GM23338 (cell line): ENCODE measurements around the gene TNC. TPM values are rescaled to one million over a fixed set of nuclear protein-coding genes. Genes with fewer than 3 reads are reported as not detected.

ENCODE experiments used
- ATAC-seq: fragments of 200-7000 bp; cut with Tn5 transposase; 3 replicates; pipeline ENCODE4 v1.9.1; 2020
- DNase-seq: peaks from one replicate; pipeline ENCODE4 v3.0.0-alpha.2; 2015; ENCODE audit warnings: low spot score
- H2AFZ ChIP-seq: fragments of 200-600 bp; sonication (generic); 2 replicates; pipeline ENCODE4 v1.8.0; 2016; ENCODE audit warnings: antibody characterized with exemption, mild to moderate bottlenecking, moderate library complexity
- H3F3A ChIP-seq: fragments of 200-600 bp; sonication (generic); replicated peaks from 2 replicates; pipeline ENCODE4 v1.8.0; 2017; ENCODE audit warnings: antibody characterized with exemption, mixed run types, low read depth
- H3K27ac ChIP-seq: fragments of 200-600 bp; sonication (generic); 2 replicates; pipeline ENCODE4 v1.6.1; 2016; ENCODE audit warnings: low read depth
- H3K27me3 ChIP-seq: fragments of 200-600 bp; sonication (generic); 2 replicates; pipeline ENCODE4 v1.8.0; 2016; ENCODE audit warnings: mild to moderate bottlenecking, mixed run types, moderate library complexity; ENCODE audit not compliant: insufficient read depth
- H3K36me3 ChIP-seq: fragments of 200-600 bp; sonication (generic); 2 replicates; pipeline ENCODE4 v1.8.0; 2016; ENCODE audit warnings: mild to moderate bottlenecking; ENCODE audit not compliant: insufficient read depth
- H3K4me1 ChIP-seq: fragments of 200-600 bp; sonication (generic); 2 replicates; pipeline ENCODE4 v1.8.0; 2016; ENCODE audit warnings: mild to moderate bottlenecking, moderate library complexity; ENCODE audit not compliant: insufficient read depth
- H3K4me2 ChIP-seq: fragments of 200-600 bp; sonication (generic); 2 replicates; pipeline ENCODE4 v1.7.1; 2017; ENCODE audit warnings: mixed run types
- H3K4me3 ChIP-seq: fragments of 200-600 bp; sonication (generic); 2 replicates; pipeline ENCODE4 v1.6.1; 2016; ENCODE audit warnings: mixed run types
- H3K79me2 ChIP-seq: fragments of 200-600 bp; sonication (generic); replicated peaks from 2 replicates; pipeline ENCODE4 v1.8.0; 2017; ENCODE audit warnings: mild to moderate bottlenecking; ENCODE audit not compliant: insufficient read depth
- H3K9me2 ChIP-seq: fragments of 200-600 bp; sonication (generic); 2 replicates; pipeline ENCODE4 v1.8.0; 2017; ENCODE audit not compliant: insufficient read depth
- H4K20me1 ChIP-seq: fragments of 200-600 bp; sonication (generic); replicated peaks from 2 replicates; pipeline ENCODE4 v1.8.0; 2017; ENCODE audit warnings: mild to moderate bottlenecking; ENCODE audit not compliant: insufficient read depth
- H3K27ac Mint-ChIP-seq: 2 replicates; pipeline ENCODE4 v1.8.0; 2020; ENCODE audit warnings: inconsistent platforms, mild to moderate bottlenecking, moderate library complexity, mixed read lengths
- H3K27me3 Mint-ChIP-seq: 3 replicates; pipeline ENCODE4 v1.8.0; 2022; ENCODE audit warnings: low read depth, mild to moderate bottlenecking, moderate library complexity, mixed read lengths, inconsistent platforms; ENCODE audit not compliant: insufficient read depth, poor library complexity
- H3K36me3 Mint-ChIP-seq: 3 replicates; pipeline ENCODE4 v1.8.0; 2021; ENCODE audit warnings: low read depth, mild to moderate bottlenecking, inconsistent platforms, moderate library complexity, mixed read lengths
- H3K4me1 Mint-ChIP-seq: 3 replicates; pipeline ENCODE4 v1.8.0; 2020; ENCODE audit warnings: mild to moderate bottlenecking, inconsistent platforms, mixed read lengths
- H3K4me3 Mint-ChIP-seq: 3 replicates; pipeline ENCODE4 v1.8.0; 2021; ENCODE audit warnings: moderate library complexity, mild to moderate bottlenecking, inconsistent platforms, mixed read lengths
- H3K9me3 Mint-ChIP-seq: 3 replicates; pipeline ENCODE4 v1.8.0; 2020; ENCODE audit warnings: moderate library complexity, mild to moderate bottlenecking, inconsistent platforms, mixed read lengths
- CREB1 ChIP-seq: fragments of 250-450 bp; sonication (Bioruptor Pico); IDR thresholded peaks from 2 replicates; pipeline ENCODE4 v1.5.0; 2020; ENCODE audit warnings: low read depth, mild to moderate bottlenecking, moderate library complexity
- CTCF ChIP-seq, 2 experiments: fragments of 200-600 bp in 1 of 2; sonication (generic) in 1 of 2; conservative IDR thresholded peaks; 2 replicates each; pipeline versions ENCODE4 v1.5.1 to v1.6.1; 2016 to 2017; ENCODE audit warnings: antibody characterized with exemption in 2 of 2, low read depth in 2 of 2, mild to moderate bottlenecking in 2 of 2, moderate library complexity in 1 of 2
- ETS1 ChIP-seq: IDR thresholded peaks from 2 replicates; pipeline ENCODE4 v1.6.1; 2016; ENCODE audit warnings: antibody characterized with exemption
- EZH2 ChIP-seq: fragments of 200-600 bp; sonication (generic); IDR thresholded peaks from one replicate; pipeline ENCODE4 v1.8.0; 2017; ENCODE audit warnings: antibody characterized with exemption, mild to moderate bottlenecking, low read depth; ENCODE audit not compliant: unreplicated experiment
- EZH2phosphoT487 ChIP-seq: fragments of 200-600 bp; sonication (generic); IDR thresholded peaks from one replicate; pipeline ENCODE4 v1.8.1; 2018; ENCODE audit warnings: antibody characterized with exemption; ENCODE audit not compliant: unreplicated experiment
- JUNB ChIP-seq: IDR thresholded peaks from one replicate; pipeline ENCODE4 v1.6.1; 2016; ENCODE audit warnings: antibody characterized with exemption; ENCODE audit not compliant: unreplicated experiment
- NANOG ChIP-seq: IDR thresholded peaks from 2 replicates; pipeline ENCODE4 v1.6.1; 2016; ENCODE audit warnings: antibody characterized with exemption, borderline replicate concordance
- POLR2AphosphoS5 ChIP-seq: IDR thresholded peaks from 2 replicates; pipeline ENCODE4 v1.6.1; 2016; ENCODE audit warnings: antibody characterized with exemption, low read depth
- STAT1 ChIP-seq: IDR thresholded peaks from one replicate; pipeline ENCODE4 v1.6.1; 2016; ENCODE audit warnings: antibody characterized with exemption; ENCODE audit not compliant: unreplicated experiment
- ZNF114 ChIP-seq: fragments of 250-450 bp; sonication (Bioruptor Pico); IDR thresholded peaks from 2 replicates; pipeline ENCODE4 v1.5.0; 2020; ENCODE audit warnings: mild to moderate bottlenecking, moderate library complexity
- ZNF331 ChIP-seq: fragments of 250-450 bp; sonication (Bioruptor Pico); IDR thresholded peaks from 2 replicates; pipeline ENCODE4 v1.5.0; 2020; ENCODE audit warnings: low read depth, mild to moderate bottlenecking, moderate library complexity
- polyA plus RNA-seq: library from polyadenylated mRNA; unstranded; fragments of >200 nt; fragmentation: Nextera tagmentation; extraction: Ambion mirVana; gene quantifications from 2 replicates; pipeline ENCODE4 v1.2.1, GENCODE V29; 2016
- total RNA-seq: library from RNA; depleted of rRNA; stranded (reverse); fragments of >200 nt; shearing (Covaris generic); gene quantifications from 2 replicates; pipeline ENCODE4 v1.2.3, GENCODE V29; 2014
- TF ChIP-seq, protein P1 (sequence below): fragments of 250-450 bp; sonication (Bioruptor Pico); IDR thresholded peaks from 2 replicates; pipeline ENCODE4 v1.5.0; 2020; ENCODE audit warnings: mild to moderate bottlenecking, moderate library complexity
- TF ChIP-seq, protein P2 (sequence below): IDR thresholded peaks from one replicate; pipeline ENCODE4 v1.6.1; 2018; ENCODE audit warnings: antibody characterized with exemption; ENCODE audit not compliant: unreplicated experiment

Gene TNC
- total and polyA plus RNA-seq, 2 experiments from 2014 or later, result 0.89 to 2.7 TPM

DNA sequence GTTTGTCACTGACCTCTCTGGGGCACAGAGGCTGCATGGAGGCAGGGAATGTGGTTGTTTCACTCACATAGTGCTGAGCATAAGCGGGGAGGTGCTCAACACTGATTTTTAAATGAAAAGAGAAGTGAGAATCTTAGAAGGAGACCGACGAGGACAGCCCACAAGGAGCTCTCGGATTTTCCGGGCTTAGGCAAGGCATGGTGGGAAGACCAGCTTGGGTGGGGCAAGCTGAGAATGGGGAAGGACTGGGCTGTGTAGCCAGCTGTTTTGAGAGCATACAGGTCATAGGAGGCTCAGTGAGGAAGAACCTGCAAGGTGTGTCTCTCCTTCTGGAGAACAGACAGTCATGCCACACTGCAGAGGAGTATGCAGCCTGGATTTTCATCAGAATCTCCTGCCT is 101.6 kb downstream of the TNC start:
- Mint-ChIP-seq H3K27me3 (peaks cover 4% of the 10 kb centered on the region), H3K4me1 (no peaks in the 10 kb centered on the region)
- ATAC-seq, result no peak

More for the DNA sequence above, 101.6 kb downstream of the TNC start:
- Histone ChIP-seq H3K4me3 (no peak overlapping the region), H4K20me1 (no peaks in the 10 kb centered on the region), H3F3A (no peaks in the 10 kb centered on the region), H3K27me3 (0 out of 2 replicates have a peak, but pooled peaks cover 1% of the 10 kb centered on the region), H3K4me2 (no peak overlapping the region), H3K4me1 (no peaks in the 10 kb centered on the region), H2AFZ (no peak overlapping the region), H3K79me2 (no peaks in the 10 kb centered on the region), H3K9me2 (0 out of 2 replicates have a peak, but pooled peaks cover under 1% of the 10 kb centered on the region), H3K36me3 (no peaks in the 10 kb centered on the region), H3K27ac (no peak overlapping the region)
- TF ChIP-seq ETS1 (no peak), POLR2AphosphoS5 (no peak), CREB1 (no peak), NANOG (no peak), ZNF331 (CRISPR knock-in tag) (no peak), JUNB (no peak), CTCF (conservative IDR thresholded peaks at IDR 0.05; ENCODE audit: low read depth in 2 of 2) (no peak), EZH2phosphoT487 (no peak), ZNF114 (CRISPR knock-in tag) (no peak), STAT1 (no peak), EZH2 (no peak)
- TF ChIP-seq, protein P1, sequence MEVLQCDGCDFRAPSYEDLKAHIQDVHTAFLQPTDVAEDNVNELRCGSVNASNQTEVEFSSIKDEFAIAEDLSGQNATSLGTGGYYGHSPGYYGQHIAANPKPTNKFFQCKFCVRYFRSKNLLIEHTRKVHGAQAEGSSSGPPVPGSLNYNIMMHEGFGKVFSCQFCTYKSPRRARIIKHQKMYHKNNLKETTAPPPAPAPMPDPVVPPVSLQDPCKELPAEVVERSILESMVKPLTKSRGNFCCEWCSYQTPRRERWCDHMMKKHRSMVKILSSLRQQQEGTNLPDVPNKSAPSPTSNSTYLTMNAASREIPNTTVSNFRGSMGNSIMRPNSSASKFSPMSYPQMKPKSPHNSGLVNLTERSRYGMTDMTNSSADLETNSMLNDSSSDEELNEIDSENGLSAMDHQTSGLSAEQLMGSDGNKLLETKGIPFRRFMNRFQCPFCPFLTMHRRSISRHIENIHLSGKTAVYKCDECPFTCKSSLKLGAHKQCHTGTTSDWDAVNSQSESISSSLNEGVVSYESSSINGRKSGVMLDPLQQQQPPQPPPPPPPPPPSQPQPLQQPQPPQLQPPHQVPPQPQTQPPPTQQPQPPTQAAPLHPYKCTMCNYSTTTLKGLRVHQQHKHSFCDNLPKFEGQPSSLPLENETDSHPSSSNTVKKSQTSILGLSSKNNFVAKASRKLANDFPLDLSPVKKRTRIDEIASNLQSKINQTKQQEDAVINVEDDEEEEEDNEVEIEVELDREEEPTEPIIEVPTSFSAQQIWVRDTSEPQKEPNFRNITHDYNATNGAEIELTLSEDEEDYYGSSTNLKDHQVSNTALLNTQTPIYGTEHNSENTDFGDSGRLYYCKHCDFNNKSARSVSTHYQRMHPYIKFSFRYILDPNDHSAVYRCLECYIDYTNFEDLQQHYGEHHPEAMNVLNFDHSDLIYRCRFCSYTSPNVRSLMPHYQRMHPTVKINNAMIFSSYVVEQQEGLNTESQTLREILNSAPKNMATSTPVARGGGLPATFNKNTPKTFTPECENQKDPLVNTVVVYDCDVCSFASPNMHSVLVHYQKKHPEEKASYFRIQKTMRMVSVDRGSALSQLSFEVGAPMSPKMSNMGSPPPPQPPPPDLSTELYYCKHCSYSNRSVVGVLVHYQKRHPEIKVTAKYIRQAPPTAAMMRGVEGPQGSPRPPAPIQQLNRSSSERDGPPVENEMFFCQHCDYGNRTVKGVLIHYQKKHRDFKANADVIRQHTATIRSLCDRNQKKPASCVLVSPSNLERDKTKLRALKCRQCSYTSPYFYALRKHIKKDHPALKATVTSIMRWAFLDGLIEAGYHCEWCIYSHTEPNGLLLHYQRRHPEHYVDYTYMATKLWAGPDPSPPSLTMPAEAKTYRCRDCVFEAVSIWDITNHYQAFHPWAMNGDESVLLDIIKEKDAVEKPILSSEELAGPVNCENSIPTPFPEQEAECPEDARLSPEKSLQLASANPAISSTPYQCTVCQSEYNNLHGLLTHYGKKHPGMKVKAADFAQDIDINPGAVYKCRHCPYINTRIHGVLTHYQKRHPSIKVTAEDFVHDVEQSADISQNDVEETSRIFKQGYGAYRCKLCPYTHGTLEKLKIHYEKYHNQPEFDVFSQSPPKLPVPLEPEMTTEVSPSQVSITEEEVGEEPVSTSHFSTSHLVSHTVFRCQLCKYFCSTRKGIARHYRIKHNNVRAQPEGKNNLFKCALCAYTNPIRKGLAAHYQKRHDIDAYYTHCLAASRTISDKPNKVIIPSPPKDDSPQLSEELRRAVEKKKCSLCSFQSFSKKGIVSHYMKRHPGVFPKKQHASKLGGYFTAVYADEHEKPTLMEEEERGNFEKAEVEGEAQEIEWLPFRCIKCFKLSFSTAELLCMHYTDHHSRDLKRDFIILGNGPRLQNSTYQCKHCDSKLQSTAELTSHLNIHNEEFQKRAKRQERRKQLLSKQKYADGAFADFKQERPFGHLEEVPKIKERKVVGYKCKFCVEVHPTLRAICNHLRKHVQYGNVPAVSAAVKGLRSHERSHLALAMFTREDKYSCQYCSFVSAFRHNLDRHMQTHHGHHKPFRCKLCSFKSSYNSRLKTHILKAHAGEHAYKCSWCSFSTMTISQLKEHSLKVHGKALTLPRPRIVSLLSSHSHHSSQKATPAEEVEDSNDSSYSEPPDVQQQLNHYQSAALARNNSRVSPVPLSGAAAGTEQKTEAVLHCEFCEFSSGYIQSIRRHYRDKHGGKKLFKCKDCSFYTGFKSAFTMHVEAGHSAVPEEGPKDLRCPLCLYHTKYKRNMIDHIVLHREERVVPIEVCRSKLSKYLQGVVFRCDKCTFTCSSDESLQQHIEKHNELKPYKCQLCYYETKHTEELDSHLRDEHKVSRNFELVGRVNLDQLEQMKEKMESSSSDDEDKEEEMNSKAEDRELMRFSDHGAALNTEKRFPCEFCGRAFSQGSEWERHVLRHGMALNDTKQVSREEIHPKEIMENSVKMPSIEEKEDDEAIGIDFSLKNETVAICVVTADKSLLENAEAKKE, result no peak
- TF ChIP-seq, protein P2, sequence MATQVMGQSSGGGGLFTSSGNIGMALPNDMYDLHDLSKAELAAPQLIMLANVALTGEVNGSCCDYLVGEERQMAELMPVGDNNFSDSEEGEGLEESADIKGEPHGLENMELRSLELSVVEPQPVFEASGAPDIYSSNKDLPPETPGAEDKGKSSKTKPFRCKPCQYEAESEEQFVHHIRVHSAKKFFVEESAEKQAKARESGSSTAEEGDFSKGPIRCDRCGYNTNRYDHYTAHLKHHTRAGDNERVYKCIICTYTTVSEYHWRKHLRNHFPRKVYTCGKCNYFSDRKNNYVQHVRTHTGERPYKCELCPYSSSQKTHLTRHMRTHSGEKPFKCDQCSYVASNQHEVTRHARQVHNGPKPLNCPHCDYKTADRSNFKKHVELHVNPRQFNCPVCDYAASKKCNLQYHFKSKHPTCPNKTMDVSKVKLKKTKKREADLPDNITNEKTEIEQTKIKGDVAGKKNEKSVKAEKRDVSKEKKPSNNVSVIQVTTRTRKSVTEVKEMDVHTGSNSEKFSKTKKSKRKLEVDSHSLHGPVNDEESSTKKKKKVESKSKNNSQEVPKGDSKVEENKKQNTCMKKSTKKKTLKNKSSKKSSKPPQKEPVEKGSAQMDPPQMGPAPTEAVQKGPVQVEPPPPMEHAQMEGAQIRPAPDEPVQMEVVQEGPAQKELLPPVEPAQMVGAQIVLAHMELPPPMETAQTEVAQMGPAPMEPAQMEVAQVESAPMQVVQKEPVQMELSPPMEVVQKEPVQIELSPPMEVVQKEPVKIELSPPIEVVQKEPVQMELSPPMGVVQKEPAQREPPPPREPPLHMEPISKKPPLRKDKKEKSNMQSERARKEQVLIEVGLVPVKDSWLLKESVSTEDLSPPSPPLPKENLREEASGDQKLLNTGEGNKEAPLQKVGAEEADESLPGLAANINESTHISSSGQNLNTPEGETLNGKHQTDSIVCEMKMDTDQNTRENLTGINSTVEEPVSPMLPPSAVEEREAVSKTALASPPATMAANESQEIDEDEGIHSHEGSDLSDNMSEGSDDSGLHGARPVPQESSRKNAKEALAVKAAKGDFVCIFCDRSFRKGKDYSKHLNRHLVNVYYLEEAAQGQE, result no peak
- Mint-ChIP-seq H3K36me3 (no peaks in the 10 kb centered on the region), H3K4me3 (no peak overlapping the region), H3K9me3 (no peaks in the 10 kb centered on the region), H3K27ac (no peak overlapping the region)
- DNase-seq, result no peak
